Skeletal muscle tissue (tissue), 4 donors: Measurements from ENCODE around the gene ACKR2. TPM values are rescaled to one million over a fixed set of nuclear protein-coding genes. Genes with fewer than 3 reads are reported as not detected.

ENCODE experiments used
- H3K27ac ChIP-seq: one replicate; pipeline ENCODE4 v1.7.0; 2013; ENCODE audit warnings: mild to moderate bottlenecking, low read depth, low read length, inconsistent platforms
- H3K27me3 ChIP-seq, 3 donors: one replicate each; pipeline ENCODE4 v1.7.0; 2013; ENCODE audit warnings: low read length in 3 of 3; ENCODE audit not compliant: control insufficient read depth in 3 of 3, insufficient read depth in 3 of 3
- H3K36me3 ChIP-seq, 3 donors: one replicate each; pipeline ENCODE4 v1.7.0; 2013; ENCODE audit warnings: low read length in 3 of 3; ENCODE audit not compliant: control insufficient read depth in 3 of 3, insufficient read depth in 3 of 3
- H3K4me1 ChIP-seq, 3 donors: one replicate each; pipeline ENCODE4 v1.7.0; 2013; ENCODE audit warnings: low read length in 3 of 3, mild to moderate bottlenecking in 3 of 3; ENCODE audit not compliant: control insufficient read depth in 3 of 3, insufficient read depth in 3 of 3
- H3K4me3 ChIP-seq, 3 donors: one replicate each; pipeline ENCODE4 v1.7.0; 2013; ENCODE audit warnings: low read length in 3 of 3
- H3K9ac ChIP-seq, 3 donors: one replicate each; pipeline ENCODE4 v1.7.0; 2013; ENCODE audit warnings: low read length in 3 of 3, mild to moderate bottlenecking in 3 of 3, moderate library complexity in 2 of 3, low read depth in 1 of 3
- H3K9me3 ChIP-seq, 3 donors: one replicate each; pipeline ENCODE4 v1.7.0; 2013; ENCODE audit warnings: low read length in 3 of 3; ENCODE audit not compliant: control insufficient read depth in 3 of 3
- total RNA-seq: library from RNA; depleted of rRNA; stranded (reverse); fragments of >200 nt; gene quantifications from one replicate; pipeline ENCODE4 v1.2.3, GENCODE V29; 2014
- donor health status: Osteomylitis.

ACKR2 gene
- total RNA-seq, 1 donor from 2014 or later, result 1.6 TPM

- H3K4me1 ChIP-seq, result peaks cover 0 to 3% (median 3%) of the 10 kb centered on the region in 3 donors
Observed at GRCh38 chr3:42827654-42828053, 18.4 kb downstream of the ACKR2 start.

DNA sequence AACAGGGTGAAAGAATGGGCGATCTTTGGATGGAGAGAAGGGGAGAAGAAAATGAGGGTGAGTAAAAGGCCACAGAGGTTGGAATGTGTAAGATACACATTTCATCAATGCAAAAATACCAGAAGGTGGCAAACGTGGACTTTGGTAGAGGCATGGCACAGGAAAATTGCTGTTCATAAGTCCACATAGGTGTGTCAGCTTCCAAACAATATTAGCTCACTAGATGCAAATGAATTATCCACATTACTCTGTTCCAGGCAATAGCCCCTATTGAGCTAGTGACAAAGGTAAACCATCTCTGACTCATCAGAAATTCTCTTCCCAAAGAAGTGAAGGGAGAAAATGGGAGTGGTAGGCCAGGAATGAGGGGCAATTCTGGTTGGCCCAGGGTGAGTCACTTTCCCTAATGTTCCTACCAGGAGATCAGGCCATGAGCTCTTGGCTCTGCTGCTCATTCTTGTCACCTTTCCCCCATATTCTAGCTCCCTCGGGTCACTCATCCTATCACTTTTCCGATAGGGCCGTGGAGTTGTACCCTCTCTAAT lies 19.9 kb downstream of the ACKR2 start:
- Histone ChIP-seq H3K4me1 (peaks cover 0 to 3% (median 3%) of the 10 kb centered on the region in 3 donors), H3K36me3 (no peaks in the 10 kb centered on the region), H3K27ac (no peak overlapping the region), H3K9ac (no peak overlapping the region), H3K9me3 (no peaks in the 10 kb centered on the region), H3K27me3 (no peaks in the 10 kb centered on the region), H3K4me3 (no peak overlapping the region)

More at GRCh38 chr3:42827654-42828053, 18.4 kb downstream of the ACKR2 start:
- Histone ChIP-seq H3K9ac (no peak overlapping the region), H3K9me3 (no peaks in the 10 kb centered on the region), H3K36me3 (no peaks in the 10 kb centered on the region), H3K4me3 (no peak overlapping the region), H3K27ac (no peak overlapping the region), H3K27me3 (no peaks in the 10 kb centered on the region)

DNA sequence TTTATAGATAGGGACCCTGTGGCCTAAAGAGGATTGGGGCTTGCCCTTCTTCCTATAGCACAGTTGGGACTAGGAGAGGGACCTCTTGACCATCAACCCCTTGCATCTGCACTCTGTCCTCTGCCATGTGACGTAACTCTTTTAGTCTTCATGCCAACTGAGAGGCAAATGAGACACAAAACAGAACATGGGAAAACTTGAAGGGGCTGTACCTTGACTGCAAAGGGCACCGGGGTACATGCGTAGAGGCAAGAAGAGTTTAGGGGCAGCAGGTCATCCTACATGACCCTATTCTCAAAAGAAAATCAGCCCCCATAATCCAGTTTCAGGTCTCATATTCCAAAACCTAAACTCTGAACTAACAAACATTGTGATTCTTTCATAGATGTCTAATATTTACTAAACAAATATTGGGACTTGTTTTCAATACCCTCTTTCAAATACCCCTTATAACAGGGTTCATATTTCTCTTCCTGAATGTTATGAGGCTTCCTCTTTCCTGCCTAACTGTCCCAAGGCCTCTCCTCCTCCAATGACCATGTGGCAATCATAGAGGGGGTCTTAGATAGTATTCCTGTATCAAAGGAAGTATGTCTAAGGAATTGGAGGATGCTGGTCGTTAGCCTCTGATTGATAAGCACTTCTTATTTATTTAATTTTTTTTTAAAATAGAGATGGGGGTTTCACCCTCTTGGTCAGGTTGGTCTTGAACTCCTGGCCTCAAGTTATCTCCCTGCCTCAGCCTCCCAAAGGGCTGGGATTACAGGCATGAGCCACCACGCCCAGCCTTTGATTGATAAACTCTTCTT lies 20.6 kb downstream of the ACKR2 start:
- no peak overlapping the region for H3K4me3 ChIP-seq
- no peak overlapping the region for H3K27ac ChIP-seq
- no peaks in the 10 kb centered on the region for H3K9me3 ChIP-seq
- H3K27me3 ChIP-seq, result no peaks in the 10 kb centered on the region
- H3K36me3 ChIP-seq, result no peaks in the 10 kb centered on the region
- peaks cover 0 to 3% (median 3%) of the 10 kb centered on the region in 3 donors for H3K4me1 ChIP-seq
- H3K9ac ChIP-seq, result no peak overlapping the region

- Histone ChIP-seq H3K9me3 (no peaks in the 10 kb centered on the region), H3K4me1 (peaks cover 0 to 3% (median 3%) of the 10 kb centered on the region in 3 donors), H3K27ac (no peak overlapping the region), H3K36me3 (no peaks in the 10 kb centered on the region), H3K4me3 (no peak overlapping the region), H3K9ac (no peak overlapping the region), H3K27me3 (no peaks in the 10 kb centered on the region)
Observed at GRCh38 chr3:42830437-42831320, 21.4 kb downstream of the ACKR2 start.

- H3K4me1 ChIP-seq, result peaks cover 0 to 3% (median 3%) of the 10 kb centered on the region in 3 donors
- no peaks in the 10 kb centered on the region for H3K9me3 ChIP-seq
- H3K4me3 ChIP-seq, result no peak overlapping the region
- no peak overlapping the region for H3K9ac ChIP-seq
- H3K27ac ChIP-seq, result no peak overlapping the region
- H3K36me3 ChIP-seq, result no peaks in the 10 kb centered on the region
- H3K27me3 ChIP-seq, result no peaks in the 10 kb centered on the region
Observed at GRCh38 chr3:42831321-42831713, 22.1 kb downstream of the ACKR2 start.

GRCh38 chr3:42836150-42837123 lies 27.2 kb downstream of the ACKR2 start:
- no peaks in the 10 kb centered on the region for H3K9me3 ChIP-seq
- no peaks in the 10 kb centered on the region for H3K27me3 ChIP-seq
- H3K4me1 ChIP-seq, result peaks cover 0 to 4% (median 0%) of the 10 kb centered on the region in 3 donors
- H3K9ac ChIP-seq, result no peak overlapping the region
- H3K4me3 ChIP-seq, result no peak overlapping the region
- H3K36me3 ChIP-seq, result no peaks in the 10 kb centered on the region
- no peak overlapping the region for H3K27ac ChIP-seq

- no peak overlapping the region for H3K4me3 ChIP-seq
- no peak overlapping the region for H3K27ac ChIP-seq
- peaks cover 0 to 4% (median 0%) of the 10 kb centered on the region in 3 donors for H3K4me1 ChIP-seq
- no peaks in the 10 kb centered on the region for H3K27me3 ChIP-seq
- H3K36me3 ChIP-seq, result no peaks in the 10 kb centered on the region
- H3K9ac ChIP-seq, result no peak overlapping the region
- no peaks in the 10 kb centered on the region for H3K9me3 ChIP-seq
Observed at GRCh38 chr3:42838571-42838970, 29.3 kb downstream of the ACKR2 start.

- H3K27me3 ChIP-seq, result no peaks in the 10 kb centered on the region
- H3K36me3 ChIP-seq, result no peaks in the 10 kb centered on the region
- H3K4me3 ChIP-seq, result no peak overlapping the region
- no peaks in the 10 kb centered on the region for H3K9me3 ChIP-seq
- H3K9ac ChIP-seq, result no peak overlapping the region
- H3K27ac ChIP-seq, result no peak overlapping the region
- H3K4me1 ChIP-seq, result peaks cover 0 to 4% (median 4%) of the 10 kb centered on the region in 3 donors
Observed at GRCh38 chr3:42839616-42840015, 30.4 kb downstream of the ACKR2 start.

- Histone ChIP-seq H3K4me1 (peaks cover 0 to 12% (median 10%) of the 10 kb centered on the region in 3 donors), H3K27ac (no peak overlapping the region), H3K27me3 (no peaks in the 10 kb centered on the region), H3K9me3 (no peaks in the 10 kb centered on the region), H3K9ac (no peak overlapping the region), H3K4me3 (no peak overlapping the region), H3K36me3 (no peaks in the 10 kb centered on the region)
Observed at GRCh38 chr3:42841332-42841731, 32.1 kb downstream of the ACKR2 start.
